Body of pancreas (tissue), 4 donors: ENCODE data around the gene PIGP.

ENCODE experiments used
- POLR2A ChIP-seq, 3 donors: fragments of 450-650 bp; IDR thresholded peaks; one replicate each; pipeline ENCODE4 v1.6.1; 2016; ENCODE audit warnings: antibody characterized with exemption in 3 of 3, mild to moderate bottlenecking in 2 of 3
- TF ChIP-seq, protein P1 (sequence below), 7 experiments: fragments of 450-650 bp in 4 of 7; fragments of 200-600 bp in 3 of 7; sonication (generic) in 3 of 7; IDR thresholded peaks; one replicate each; pipeline ENCODE4 v1.5.1; 2016 to 2019; ENCODE audit warnings: antibody characterized with exemption in 7 of 7

- TF ChIP-seq, protein P1, sequence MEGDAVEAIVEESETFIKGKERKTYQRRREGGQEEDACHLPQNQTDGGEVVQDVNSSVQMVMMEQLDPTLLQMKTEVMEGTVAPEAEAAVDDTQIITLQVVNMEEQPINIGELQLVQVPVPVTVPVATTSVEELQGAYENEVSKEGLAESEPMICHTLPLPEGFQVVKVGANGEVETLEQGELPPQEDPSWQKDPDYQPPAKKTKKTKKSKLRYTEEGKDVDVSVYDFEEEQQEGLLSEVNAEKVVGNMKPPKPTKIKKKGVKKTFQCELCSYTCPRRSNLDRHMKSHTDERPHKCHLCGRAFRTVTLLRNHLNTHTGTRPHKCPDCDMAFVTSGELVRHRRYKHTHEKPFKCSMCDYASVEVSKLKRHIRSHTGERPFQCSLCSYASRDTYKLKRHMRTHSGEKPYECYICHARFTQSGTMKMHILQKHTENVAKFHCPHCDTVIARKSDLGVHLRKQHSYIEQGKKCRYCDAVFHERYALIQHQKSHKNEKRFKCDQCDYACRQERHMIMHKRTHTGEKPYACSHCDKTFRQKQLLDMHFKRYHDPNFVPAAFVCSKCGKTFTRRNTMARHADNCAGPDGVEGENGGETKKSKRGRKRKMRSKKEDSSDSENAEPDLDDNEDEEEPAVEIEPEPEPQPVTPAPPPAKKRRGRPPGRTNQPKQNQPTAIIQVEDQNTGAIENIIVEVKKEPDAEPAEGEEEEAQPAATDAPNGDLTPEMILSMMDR (IDR thresholded peaks at IDR 0.05) = no peak
- TF ChIP-seq POLR2A (IDR thresholded peaks at IDR 0.05) = no peak
Observed at GRCh38 chr21:37101384-37101783, 28.5 kb upstream of the PIGP start.
